ENCODE results near the gene ATPAF2. TPM values are rescaled to one million over a fixed set of nuclear protein-coding genes. Genes with fewer than 3 reads are reported as not detected.

The ATPAF2 gene
- total and polyA plus RNA-seq, 5 donors from 2014 or later: 10.9 to 25.1 (median 13.2) TPM

GRCh38 chr17:17979778-17980177 is 59.2 kb downstream of the ATPAF2 start:
- Mint-ChIP-seq H3K4me1 (peaks cover 0 to 2% (median under 1%) of the 10 kb centered on the region in 4 donors), H3K27me3 (peaks cover 4% of the 10 kb centered on the region), H3K36me3 (no peaks in the 10 kb centered on the region), H3K9me3 (no peaks in the 10 kb centered on the region), H3K4me3 (no peak overlapping the region), H3K27ac (no peak overlapping the region)
- DNase-seq: no peak
- Histone ChIP-seq H3K9me3 (ENCODE audit: control insufficient read depth in 2 of 2, low read length in 2 of 2) (no peaks in the 10 kb centered on the region), H3K27me3 (ENCODE audit: control insufficient read depth, insufficient read depth, low read length) (no peaks in the 10 kb centered on the region), H3K36me3 (ENCODE audit: control insufficient read depth, insufficient read depth, low read length) (no peaks in the 10 kb centered on the region), H3K4me3 (ENCODE audit: low read depth, low read length) (no peak overlapping the region), H3K27ac (ENCODE audit: insufficient read depth, low read length, poor library complexity, severe bottlenecking) (no peak overlapping the region), H3K4me1 (ENCODE audit: control insufficient read depth, insufficient read depth, low read length, poor library complexity, severe bottlenecking) (no peaks in the 10 kb centered on the region)
- ATAC-seq (ENCODE audit: low read depth in 2 of 2): no peak

DNA sequence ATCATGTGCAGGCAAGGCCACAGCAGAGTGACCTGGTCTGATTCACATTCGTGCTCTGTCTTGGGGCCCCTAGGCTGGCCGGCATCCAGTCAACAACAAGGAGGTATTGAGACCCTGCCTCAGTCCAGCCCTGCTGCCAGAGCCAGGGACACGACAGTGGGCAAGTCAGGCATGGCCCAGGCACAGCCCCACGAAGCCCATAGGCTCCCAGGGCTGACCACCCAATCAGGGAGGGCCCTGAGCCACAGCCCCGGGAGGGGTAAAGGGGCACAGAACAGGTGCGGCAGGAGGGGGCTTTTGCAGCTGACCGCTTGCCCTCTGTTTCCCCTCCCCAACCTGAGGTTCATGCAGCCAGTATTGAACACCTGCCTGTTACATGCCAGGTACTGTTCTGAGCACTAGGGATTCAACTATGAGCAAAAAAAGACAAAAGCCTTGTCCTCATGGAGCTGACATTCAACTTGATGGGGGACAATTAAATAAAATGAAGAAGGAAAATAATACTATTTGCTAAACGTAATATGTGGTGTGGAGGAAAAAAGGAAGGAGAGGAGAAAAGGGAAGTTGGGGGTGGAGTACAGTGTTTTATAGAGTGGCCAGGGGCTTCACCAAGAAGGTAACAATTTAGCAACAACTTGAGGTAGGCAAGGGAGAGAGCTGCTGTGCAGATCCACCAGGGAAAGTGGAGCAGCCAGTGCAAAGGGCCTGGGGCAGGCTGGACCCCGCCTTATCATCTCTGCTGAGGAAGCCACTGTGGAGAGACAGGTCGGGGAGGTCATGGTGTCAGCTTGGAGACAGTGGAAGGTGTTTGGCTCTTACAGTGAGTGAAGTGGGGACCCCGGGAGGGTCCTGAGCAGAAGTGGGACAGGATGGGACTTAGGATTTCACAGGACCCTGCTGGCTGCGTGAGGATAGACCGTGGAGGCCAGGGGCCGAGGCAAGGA is 60.2 kb downstream of the ATPAF2 start:
- DNase-seq: no peak
- Mint-ChIP-seq H3K27ac (peak overlapping the region in 1 of 3 donors; percentile 48), H3K27me3 (peaks cover 4% of the 10 kb centered on the region), H3K9me3 (no peaks in the 10 kb centered on the region), H3K4me3 (no peak overlapping the region), H3K36me3 (no peaks in the 10 kb centered on the region), H3K4me1 (peaks cover 0 to 2% (median under 1%) of the 10 kb centered on the region in 4 donors)
- no peak for ATAC-seq (ENCODE audit: low read depth in 2 of 2)
- no peak overlapping the region for H3K4me3 ChIP-seq (ENCODE audit: low read depth, low read length)
- H3K27ac ChIP-seq (ENCODE audit: insufficient read depth, low read length, poor library complexity, severe bottlenecking): no peak overlapping the region
- no peaks in the 10 kb centered on the region for H3K36me3 ChIP-seq (ENCODE audit: control insufficient read depth, insufficient read depth, low read length)
- no peaks in the 10 kb centered on the region for H3K4me1 ChIP-seq (ENCODE audit: control insufficient read depth, insufficient read depth, low read length, poor library complexity, severe bottlenecking)
- H3K27me3 ChIP-seq (ENCODE audit: control insufficient read depth, insufficient read depth, low read length): no peaks in the 10 kb centered on the region
- H3K9me3 ChIP-seq (ENCODE audit: control insufficient read depth in 2 of 2, low read length in 2 of 2): no peaks in the 10 kb centered on the region

GRCh38 chr17:17976931-17977570 is 61.9 kb downstream of the ATPAF2 start:
- Mint-ChIP-seq H3K36me3 (no peaks in the 10 kb centered on the region), H3K4me3 (no peak overlapping the region), H3K4me1 (peaks cover 0 to 13% (median 7%) of the 10 kb centered on the region in 4 donors), H3K27ac (peak overlapping the region in 1 of 3 donors; percentile 88), H3K27me3 (peaks cover 10% of the 10 kb centered on the region), H3K9me3 (no peaks in the 10 kb centered on the region)
- Histone ChIP-seq H3K4me3 (ENCODE audit: low read depth, low read length) (no peak overlapping the region), H3K27ac (ENCODE audit: insufficient read depth, low read length, poor library complexity, severe bottlenecking) (no peak overlapping the region), H3K36me3 (ENCODE audit: control insufficient read depth, insufficient read depth, low read length) (no peaks in the 10 kb centered on the region), H3K4me1 (ENCODE audit: control insufficient read depth, insufficient read depth, low read length, poor library complexity, severe bottlenecking) (peaks cover 5% of the 10 kb centered on the region), H3K27me3 (ENCODE audit: control insufficient read depth, insufficient read depth, low read length) (no peaks in the 10 kb centered on the region), H3K9me3 (ENCODE audit: control insufficient read depth in 2 of 2, low read length in 2 of 2) (no peaks in the 10 kb centered on the region)
- ATAC-seq (ENCODE audit: low read depth in 2 of 2) (no peak), DNase-seq (no peak)

DNA sequence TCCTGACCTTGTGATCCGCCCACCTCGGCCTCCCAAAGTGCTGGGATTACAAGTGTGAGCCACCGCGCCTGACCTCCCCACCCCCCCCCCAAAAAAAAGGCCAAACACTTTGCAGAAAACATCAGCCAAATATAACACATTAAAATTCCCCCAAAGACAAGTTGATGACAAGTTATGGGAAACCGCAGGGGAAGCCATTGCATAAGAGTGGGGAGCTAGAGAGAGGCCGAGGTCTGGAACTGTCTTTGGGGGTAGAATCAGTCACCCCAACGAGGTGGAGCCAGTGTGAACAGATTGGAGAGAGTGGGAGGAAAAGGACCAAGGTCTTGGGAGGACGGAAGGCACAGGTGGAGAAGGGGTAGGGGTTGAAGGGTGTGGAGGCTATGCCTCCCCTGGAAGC is 63.5 kb downstream of the ATPAF2 start:
- Histone ChIP-seq H3K36me3 (ENCODE audit: control insufficient read depth, insufficient read depth, low read length) (no peaks in the 10 kb centered on the region), H3K27me3 (ENCODE audit: control insufficient read depth, insufficient read depth, low read length) (no peaks in the 10 kb centered on the region), H3K4me1 (ENCODE audit: control insufficient read depth, insufficient read depth, low read length, poor library complexity, severe bottlenecking) (peaks cover 20% of the 10 kb centered on the region), H3K4me3 (ENCODE audit: low read depth, low read length) (no peak overlapping the region), H3K9me3 (ENCODE audit: control insufficient read depth in 2 of 2, low read length in 2 of 2) (no peaks in the 10 kb centered on the region), H3K27ac (ENCODE audit: insufficient read depth, low read length, poor library complexity, severe bottlenecking) (no peak overlapping the region)
- no peak for ATAC-seq (ENCODE audit: low read depth in 2 of 2)
- no peak for DNase-seq
- Mint-ChIP-seq H3K27ac (no peak overlapping the region), H3K4me1 (peaks cover 5 to 25% (median 17%) of the 10 kb centered on the region in 4 donors), H3K9me3 (no peaks in the 10 kb centered on the region), H3K27me3 (peaks cover 10% of the 10 kb centered on the region), H3K36me3 (no peaks in the 10 kb centered on the region), H3K4me3 (peak overlapping the region in 1 of 4 donors; percentile 52)

DNA sequence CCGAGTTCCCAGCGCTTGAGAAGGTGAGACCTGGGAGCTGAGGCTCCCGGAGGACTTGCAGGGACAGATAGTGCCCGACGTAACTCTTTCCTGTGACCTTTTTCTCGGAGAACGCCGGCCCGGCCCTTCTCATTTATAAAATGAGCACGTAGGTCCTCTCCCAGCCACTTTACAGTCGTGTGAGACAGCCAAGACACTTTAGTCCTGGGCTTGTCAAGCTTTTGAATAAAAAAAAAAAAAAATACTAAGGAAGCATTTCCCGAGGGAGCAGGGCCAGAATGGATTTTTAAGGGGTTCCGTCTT is 66.1 kb downstream of the ATPAF2 start:
- Mint-ChIP-seq H3K27me3 (peaks cover 10% of the 10 kb centered on the region), H3K4me1 (peaks cover 7 to 46% (median 30%) of the 10 kb centered on the region in 4 donors), H3K27ac (peak overlapping the region; percentile 58 to 97 (median 95)), H3K9me3 (no peaks in the 10 kb centered on the region), H3K36me3 (no peaks in the 10 kb centered on the region), H3K4me3 (peak overlapping the region; percentile 93 to 98 (median 98))
- Histone ChIP-seq H3K4me1 (ENCODE audit: control insufficient read depth, insufficient read depth, low read length, poor library complexity, severe bottlenecking) (peaks cover 32% of the 10 kb centered on the region), H3K4me3 (ENCODE audit: low read depth, low read length) (peak overlapping the region; percentile 64), H3K27me3 (ENCODE audit: control insufficient read depth, insufficient read depth, low read length) (no peaks in the 10 kb centered on the region), H3K27ac (ENCODE audit: insufficient read depth, low read length, poor library complexity, severe bottlenecking) (peak overlapping the region; percentile 78), H3K9me3 (ENCODE audit: control insufficient read depth in 2 of 2, low read length in 2 of 2) (no peaks in the 10 kb centered on the region), H3K36me3 (ENCODE audit: control insufficient read depth, insufficient read depth, low read length) (no peaks in the 10 kb centered on the region)
- no peak for ATAC-seq (ENCODE audit: low read depth in 2 of 2)
- no peak for DNase-seq

DNA sequence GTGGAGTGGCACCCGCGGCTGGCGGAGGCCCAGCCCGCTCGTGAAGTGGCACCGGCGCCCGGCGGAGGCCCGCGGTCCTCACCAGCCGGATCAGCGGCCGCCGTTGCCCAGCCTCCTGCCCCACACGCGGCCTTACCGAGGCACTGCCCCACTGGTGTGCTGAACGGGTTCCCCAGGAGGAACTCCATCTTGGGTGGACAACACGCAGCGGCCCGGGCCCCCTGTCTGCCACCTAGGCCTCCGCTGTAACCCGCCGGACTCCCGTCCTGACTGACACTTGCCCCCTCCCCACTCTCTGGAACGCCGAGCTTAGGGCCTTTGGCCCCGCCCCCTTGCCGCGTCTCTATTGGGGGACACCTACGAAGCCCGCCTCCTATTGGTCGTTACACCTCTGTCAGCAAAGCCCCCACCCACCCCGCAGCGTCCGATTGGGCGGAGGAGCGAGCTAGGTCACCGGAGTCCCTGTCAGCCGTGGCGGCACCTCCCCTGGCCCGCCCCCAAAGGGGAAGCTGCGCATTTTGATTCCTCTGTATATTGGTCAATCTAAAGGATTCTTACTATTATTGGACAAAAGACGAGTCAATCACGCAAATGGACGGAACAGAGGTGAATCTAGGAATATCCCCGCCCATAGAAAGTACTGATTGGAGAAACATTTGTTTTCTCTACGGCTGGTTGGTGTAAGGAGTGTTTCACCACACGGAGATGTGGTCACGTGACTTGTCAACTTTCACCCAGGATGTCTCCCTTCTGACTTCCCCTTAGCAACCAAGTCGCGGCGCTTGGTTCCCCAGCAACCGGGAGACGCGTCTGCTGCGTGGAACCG is 66.6 kb downstream of the ATPAF2 start, which contains the start of the genes DRC3 and TOM1L2:
TSS of gene DRC3 (plus strand) at position 737 of the 826 bp plus-strand sequence. CDS start 4,737 bp downstream, outside the sequence.
TSS of gene TOM1L2 (minus strand) at position 275 of the 826 bp plus-strand sequence. CDS start at position 188, 87 bp downstream.
- Histone ChIP-seq H3K36me3 (ENCODE audit: control insufficient read depth, insufficient read depth, low read length) (no peaks in the 10 kb centered on the region), H3K27ac (ENCODE audit: insufficient read depth, low read length, poor library complexity, severe bottlenecking) (peak within 1 kb of the TSS; percentile 82), H3K27me3 (ENCODE audit: control insufficient read depth, insufficient read depth, low read length) (no peaks in the 10 kb centered on the region), H3K4me1 (ENCODE audit: control insufficient read depth, insufficient read depth, low read length, poor library complexity, severe bottlenecking) (peaks cover 32% of the 10 kb centered on the region), H3K4me3 (ENCODE audit: low read depth, low read length) (peak within 1 kb of the TSS; percentile 74), H3K9me3 (ENCODE audit: control insufficient read depth in 2 of 2, low read length in 2 of 2) (no peaks in the 10 kb centered on the region)
- DNase-seq: peak; percentile 100
- H3K27ac Mint-ChIP-seq: peak within 1 kb of the TSS; percentile 95 to 97 (median 95)
- ATAC-seq (ENCODE audit: low read depth in 2 of 2): peak; percentile 94
- no peaks in the 10 kb centered on the region for H3K36me3 Mint-ChIP-seq
- H3K4me3 Mint-ChIP-seq: peak within 1 kb of the TSS; percentile 93 to 98 (median 98)
- peaks cover 9% of the 10 kb centered on the region for H3K27me3 Mint-ChIP-seq
- peaks cover 7 to 52% (median 32%) of the 10 kb centered on the region in 4 donors for H3K4me1 Mint-ChIP-seq
- H3K9me3 Mint-ChIP-seq: no peaks in the 10 kb centered on the region

DNA sequence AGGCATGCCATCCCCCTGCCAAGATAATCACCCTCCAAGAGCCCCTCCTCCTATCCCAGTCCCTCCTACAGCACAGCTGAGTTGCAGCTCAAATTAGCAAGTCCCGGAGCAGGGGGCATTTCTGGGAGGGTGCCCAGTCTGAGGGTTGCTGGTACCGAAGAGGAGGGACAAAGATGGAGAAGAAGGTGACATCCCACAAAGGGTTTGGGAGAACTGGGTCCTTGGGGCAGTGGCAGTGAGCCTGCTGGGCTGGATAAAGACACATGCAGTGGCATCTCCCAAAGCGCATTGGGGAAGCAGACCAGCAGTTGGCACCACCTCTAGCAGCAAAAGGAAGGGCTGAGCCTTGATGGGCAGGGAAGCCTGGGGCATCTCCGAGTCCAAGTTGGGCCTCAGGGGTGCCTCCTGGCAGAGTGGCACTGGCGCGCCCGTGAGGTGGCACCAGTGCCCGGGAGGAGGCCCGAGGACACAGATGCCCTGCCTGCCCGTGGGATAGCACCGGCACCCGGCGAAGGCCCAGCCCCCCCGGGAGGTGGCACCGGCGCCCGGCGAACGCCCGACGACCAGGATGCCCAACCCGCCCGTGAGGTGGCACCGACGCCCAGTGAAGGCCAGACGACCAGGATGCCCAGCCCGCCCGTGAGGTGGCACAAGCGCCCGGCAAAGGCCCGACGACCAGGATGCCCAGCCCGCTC is 67.4 kb downstream of the ATPAF2 start:
- Histone ChIP-seq H3K4me1 (ENCODE audit: control insufficient read depth, insufficient read depth, low read length, poor library complexity, severe bottlenecking) (peaks cover 32% of the 10 kb centered on the region), H3K36me3 (ENCODE audit: control insufficient read depth, insufficient read depth, low read length) (no peaks in the 10 kb centered on the region), H3K9me3 (ENCODE audit: control insufficient read depth in 2 of 2, low read length in 2 of 2) (no peaks in the 10 kb centered on the region), H3K27ac (ENCODE audit: insufficient read depth, low read length, poor library complexity, severe bottlenecking) (peak overlapping the region; percentile 82), H3K27me3 (ENCODE audit: control insufficient read depth, insufficient read depth, low read length) (no peaks in the 10 kb centered on the region), H3K4me3 (ENCODE audit: low read depth, low read length) (peak overlapping the region; percentile 74)
- H3K27me3 Mint-ChIP-seq: peaks cover 5% of the 10 kb centered on the region
- H3K36me3 Mint-ChIP-seq: no peaks in the 10 kb centered on the region
- ATAC-seq (ENCODE audit: low read depth in 2 of 2): no peak
- peak in 1 of 3 donors; percentile 21 for DNase-seq
- peaks cover 14 to 59% (median 39%) of the 10 kb centered on the region in 4 donors for H3K4me1 Mint-ChIP-seq
- H3K27ac Mint-ChIP-seq: peak overlapping the region; percentile 52 to 95 (median 89)
- no peaks in the 10 kb centered on the region for H3K9me3 Mint-ChIP-seq
- peak overlapping the region; percentile 83 to 94 (median 88) for H3K4me3 Mint-ChIP-seq
